ENCODE results near the gene MPI. TPM values are rescaled to one million over a fixed set of nuclear protein-coding genes. Genes with fewer than 3 reads are reported as not detected.

The MPI gene
- total RNA-seq, 4 donors from 2014 or later, result 52.0 to 221 (median 174) TPM

DNA sequence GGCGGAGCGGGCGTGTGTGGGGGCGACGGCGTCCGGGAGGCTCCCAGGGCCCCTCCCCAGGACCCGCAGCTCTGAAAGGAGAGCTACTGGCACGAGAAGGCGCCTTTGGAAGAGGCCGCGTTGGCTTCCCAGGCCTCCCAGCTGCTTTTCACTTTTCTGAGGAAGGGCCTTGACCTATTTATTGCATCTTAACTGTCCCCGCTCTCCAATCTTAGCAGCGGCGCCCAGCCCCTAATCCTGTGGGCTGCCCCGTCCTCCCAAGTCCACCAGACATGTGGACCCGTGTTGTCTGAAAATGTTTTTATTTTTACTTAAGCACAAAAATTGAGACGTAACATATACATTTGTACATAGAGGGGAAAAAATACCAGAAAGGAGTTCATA, 46.4 kb upstream of the MPI start:
- Histone ChIP-seq H3K36me3 (peaks cover 0 to 49% (median 0%) of the 10 kb centered on the region in 3 donors), H3K4me3 (peak overlapping the region; percentile 55 to 88 (median 82)), H3K9me3 (no peaks in the 10 kb centered on the region), H3K27me3 (no peaks in the 10 kb centered on the region), H3K4me1 (peaks cover 0 to 30% (median 15%) of the 10 kb centered on the region in 4 donors), H3K27ac (peak overlapping the region; percentile 77 to 92 (median 91))
- TF ChIP-seq POLR2A (IDR thresholded peaks at IDR 0.05), result no peak
- TF ChIP-seq, protein P1, sequence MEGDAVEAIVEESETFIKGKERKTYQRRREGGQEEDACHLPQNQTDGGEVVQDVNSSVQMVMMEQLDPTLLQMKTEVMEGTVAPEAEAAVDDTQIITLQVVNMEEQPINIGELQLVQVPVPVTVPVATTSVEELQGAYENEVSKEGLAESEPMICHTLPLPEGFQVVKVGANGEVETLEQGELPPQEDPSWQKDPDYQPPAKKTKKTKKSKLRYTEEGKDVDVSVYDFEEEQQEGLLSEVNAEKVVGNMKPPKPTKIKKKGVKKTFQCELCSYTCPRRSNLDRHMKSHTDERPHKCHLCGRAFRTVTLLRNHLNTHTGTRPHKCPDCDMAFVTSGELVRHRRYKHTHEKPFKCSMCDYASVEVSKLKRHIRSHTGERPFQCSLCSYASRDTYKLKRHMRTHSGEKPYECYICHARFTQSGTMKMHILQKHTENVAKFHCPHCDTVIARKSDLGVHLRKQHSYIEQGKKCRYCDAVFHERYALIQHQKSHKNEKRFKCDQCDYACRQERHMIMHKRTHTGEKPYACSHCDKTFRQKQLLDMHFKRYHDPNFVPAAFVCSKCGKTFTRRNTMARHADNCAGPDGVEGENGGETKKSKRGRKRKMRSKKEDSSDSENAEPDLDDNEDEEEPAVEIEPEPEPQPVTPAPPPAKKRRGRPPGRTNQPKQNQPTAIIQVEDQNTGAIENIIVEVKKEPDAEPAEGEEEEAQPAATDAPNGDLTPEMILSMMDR (IDR thresholded peaks at IDR 0.05), result no peak
- no peak for DNase-seq

GRCh38 chr15:74843891-74844299, 45.9 kb upstream of the MPI start:
- Histone ChIP-seq H3K4me1 (peaks cover 0 to 30% (median 15%) of the 10 kb centered on the region in 4 donors), H3K27ac (peak overlapping the region; percentile 77 to 92 (median 91)), H3K4me3 (peak overlapping the region in 1 of 4 donors; percentile 86), H3K9me3 (no peaks in the 10 kb centered on the region), H3K27me3 (no peaks in the 10 kb centered on the region), H3K36me3 (peaks cover 0 to 49% (median 0%) of the 10 kb centered on the region in 3 donors)
- TF ChIP-seq, protein P1 (IDR thresholded peaks at IDR 0.05), result no peak
- TF ChIP-seq POLR2A (IDR thresholded peaks at IDR 0.05), result no peak
- DNase-seq, result no peak

DNA sequence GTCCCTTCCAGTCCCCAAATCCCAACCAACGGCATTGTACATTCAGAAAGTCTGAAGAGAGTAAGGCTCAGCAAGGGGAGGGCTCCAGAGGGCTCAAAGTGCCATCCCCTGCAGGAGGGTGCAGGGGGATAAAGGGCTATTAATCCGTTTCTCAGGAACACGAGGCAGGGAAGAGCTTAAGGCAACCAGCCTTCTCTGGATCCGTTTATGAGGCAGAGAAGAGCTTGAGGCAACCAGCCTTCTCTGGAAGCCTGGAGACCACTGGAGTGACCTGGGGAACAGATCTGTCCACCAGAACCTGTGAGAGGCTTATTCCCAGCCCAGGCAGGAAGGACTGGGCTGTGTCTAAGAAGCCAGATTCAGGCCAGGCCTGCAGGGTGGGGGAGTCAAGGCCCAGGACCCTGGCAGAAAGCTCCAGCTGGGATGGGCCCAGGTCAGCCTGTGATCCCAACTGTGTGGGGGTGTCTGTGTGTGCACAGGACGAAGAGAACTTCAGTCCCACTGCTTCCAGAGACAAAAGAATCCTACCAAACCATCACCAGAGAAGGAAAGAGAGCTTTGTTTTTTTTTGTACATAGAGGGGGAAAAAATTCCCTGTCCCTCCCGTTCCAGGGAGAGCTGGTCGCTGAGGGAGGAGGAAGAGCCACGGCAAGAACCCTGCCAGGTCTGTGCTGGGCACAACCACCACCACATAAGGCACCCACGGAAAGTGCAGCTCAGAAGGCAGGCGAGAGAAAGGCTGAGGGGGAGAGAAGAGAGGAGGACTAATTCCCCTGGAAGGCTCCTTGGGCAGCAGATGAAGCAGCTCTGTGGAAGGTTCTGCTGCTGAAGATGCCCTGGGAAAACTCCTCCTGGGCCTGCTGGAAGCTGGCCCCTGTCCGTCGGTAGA, 45.3 kb upstream of the MPI start:
- peaks cover 0 to 49% (median 0%) of the 10 kb centered on the region in 3 donors for H3K36me3 ChIP-seq
- no peaks in the 10 kb centered on the region for H3K9me3 ChIP-seq
- H3K4me3 ChIP-seq, result no peak overlapping the region
- no peak for DNase-seq
- H3K27me3 ChIP-seq, result no peaks in the 10 kb centered on the region
- H3K4me1 ChIP-seq, result peaks cover 0 to 29% (median 15%) of the 10 kb centered on the region in 4 donors
- TF ChIP-seq, protein P1 (IDR thresholded peaks at IDR 0.05), result no peak
- no peak for TF ChIP-seq POLR2A (IDR thresholded peaks at IDR 0.05)
- H3K27ac ChIP-seq, result peak overlapping the region in 3 of 4 donors; percentile 44 to 92 (median 91)

GRCh38 chr15:74845208-74845568, 44.7 kb upstream of the MPI start:
- TF ChIP-seq, protein P1 (IDR thresholded peaks at IDR 0.05), result no peak
- TF ChIP-seq POLR2A (IDR thresholded peaks at IDR 0.05), result no peak
- Histone ChIP-seq H3K9me3 (no peaks in the 10 kb centered on the region), H3K27me3 (no peaks in the 10 kb centered on the region), H3K27ac (peak overlapping the region in 2 of 4 donors; percentile 44 to 92), H3K36me3 (peaks cover 0 to 49% (median 0%) of the 10 kb centered on the region in 3 donors), H3K4me1 (peaks cover 0 to 24% (median 15%) of the 10 kb centered on the region in 4 donors), H3K4me3 (no peak overlapping the region)
- DNase-seq, result peak in 2 of 3 donors; percentile 55 to 63

DNA sequence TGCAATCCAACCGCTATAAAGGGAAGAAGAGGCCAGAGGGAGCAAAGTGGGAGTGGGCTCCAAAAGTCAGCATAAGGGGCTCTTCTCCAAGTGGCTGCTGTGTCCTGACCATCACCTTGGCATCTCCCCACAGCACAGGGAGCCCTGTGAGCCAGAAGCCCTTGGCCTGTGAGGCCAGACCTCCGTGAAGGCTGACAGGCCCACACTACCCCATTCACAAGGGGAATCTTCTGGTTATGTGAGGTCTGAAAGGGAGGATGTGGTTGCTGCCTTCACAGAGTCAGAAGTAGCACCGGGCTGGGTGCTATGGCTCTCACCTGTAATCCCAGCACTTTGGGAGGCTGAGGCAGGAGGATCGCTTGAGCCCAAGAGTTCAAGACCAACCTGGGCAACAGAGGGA, 44.3 kb upstream of the MPI start:
- peak overlapping the region in 1 of 4 donors; percentile 92 for H3K27ac ChIP-seq
- H3K9me3 ChIP-seq, result no peaks in the 10 kb centered on the region
- H3K4me1 ChIP-seq, result peaks cover 0 to 24% (median 15%) of the 10 kb centered on the region in 4 donors
- H3K36me3 ChIP-seq, result peaks cover 0 to 50% (median 0%) of the 10 kb centered on the region in 3 donors
- H3K27me3 ChIP-seq, result no peaks in the 10 kb centered on the region
- H3K4me3 ChIP-seq, result no peak overlapping the region
- TF ChIP-seq, protein P1 (IDR thresholded peaks at IDR 0.05), result no peak
- TF ChIP-seq POLR2A (IDR thresholded peaks at IDR 0.05), result no peak
- DNase-seq, result no peak

Measured in Peyer's patch (tissue), 4 donors.